SJSA1 (cell line): ENCODE measurements around the gene TENT4A. TPM values are rescaled to one million over a fixed set of nuclear protein-coding genes. Genes with fewer than 3 reads are reported as not detected.

ENCODE experiments used
- DNase-seq, 2 experiments: peaks; one replicate each; pipeline ENCODE4 v3.0.0-alpha.2; 2015 to 2020; ENCODE audit warnings: low spot score in 2 of 2, low read depth in 1 of 2
- H3K27ac ChIP-seq: fragments of 250-450 bp; sonication (Bioruptor Pico); 2 replicates; pipeline ENCODE4 v1.5.1; 2020; ENCODE audit warnings: mild to moderate bottlenecking, moderate library complexity
- H3K27me3 ChIP-seq: fragments of 250-450 bp; sonication (Bioruptor Pico); replicated peaks from 2 replicates; pipeline ENCODE4 v1.5.1; 2020; ENCODE audit warnings: mild to moderate bottlenecking, moderate library complexity
- H3K36me3 ChIP-seq: fragments of 250-450 bp; sonication (Bioruptor Pico); 2 replicates; pipeline ENCODE4 v1.5.1; 2020; ENCODE audit warnings: mild to moderate bottlenecking
- H3K4me1 ChIP-seq: fragments of 250-450 bp; sonication (Bioruptor Pico); replicated peaks from 2 replicates; pipeline ENCODE4 v1.6.1; 2021; ENCODE audit warnings: mild to moderate bottlenecking
- H3K4me3 ChIP-seq: fragments of 250-450 bp; sonication (Bioruptor Pico); 2 replicates; pipeline ENCODE4 v1.5.1; 2020; ENCODE audit warnings: mild to moderate bottlenecking
- H3K9me3 ChIP-seq: fragments of 250-450 bp; sonication (Bioruptor Pico); replicated peaks from 2 replicates; pipeline ENCODE4 v1.5.1; 2020; ENCODE audit warnings: mild to moderate bottlenecking
- total RNA-seq: library from RNA; depleted of rRNA; stranded (reverse); fragments of >200 nt; shearing (Covaris generic); gene quantifications from 2 replicates; pipeline ENCODE4 v1.2.3, GENCODE V29; 2014; rRNA removed

The TENT4A gene
- total RNA-seq, 1 experiment from 2014 or later = 17.8 TPM

GRCh38 chr5:6791031-6791430 is 77.8 kb downstream of the TENT4A start:
- Histone ChIP-seq H3K27me3 (peaks cover 9% of the 10 kb centered on the region; the same call in 1 of the 2 replicates), H3K27ac (no peak overlapping the region), H3K36me3 (no peaks in the 10 kb centered on the region), H3K4me1 (no peaks in the 10 kb centered on the region), H3K4me3 (no peak overlapping the region), H3K9me3 (no peaks in the 10 kb centered on the region)
- DNase-seq = peak in 1 of 2 experiments; percentile 36

GRCh38 chr5:6792376-6792775 is 79.1 kb downstream of the TENT4A start:
- no peaks in the 10 kb centered on the region for H3K9me3 ChIP-seq
- H3K27me3 ChIP-seq = peaks cover 9% of the 10 kb centered on the region; the same call in 1 of the 2 replicates
- no peak overlapping the region for H3K27ac ChIP-seq
- no peaks in the 10 kb centered on the region for H3K4me1 ChIP-seq
- DNase-seq = peak in 1 of 2 experiments; percentile 27
- H3K36me3 ChIP-seq = no peaks in the 10 kb centered on the region
- no peak overlapping the region for H3K4me3 ChIP-seq

GRCh38 chr5:6792911-6793471 is 79.8 kb downstream of the TENT4A start:
- Histone ChIP-seq H3K9me3 (no peaks in the 10 kb centered on the region), H3K27me3 (peaks cover 9% of the 10 kb centered on the region; the same call in 1 of the 2 replicates), H3K27ac (no peak overlapping the region), H3K4me3 (no peak overlapping the region), H3K36me3 (no peaks in the 10 kb centered on the region), H3K4me1 (no peaks in the 10 kb centered on the region)
- peak in 1 of 2 experiments; percentile 33 for DNase-seq

GRCh38 chr5:6801236-6801635 is 88.0 kb downstream of the TENT4A start:
- Histone ChIP-seq H3K4me1 (peaks cover 8% of the 10 kb centered on the region), H3K4me3 (no peak overlapping the region), H3K27ac (no peak overlapping the region), H3K36me3 (no peaks in the 10 kb centered on the region), H3K9me3 (no peaks in the 10 kb centered on the region), H3K27me3 (no peaks in the 10 kb centered on the region; the same call in 1 of the 2 replicates)
- no peak for DNase-seq

GRCh38 chr5:6803981-6804550 is 90.8 kb downstream of the TENT4A start:
- DNase-seq = peak in 1 of 2 experiments; percentile 19
- H3K27ac ChIP-seq = no peak overlapping the region
- H3K4me1 ChIP-seq = peaks cover 8% of the 10 kb centered on the region
- H3K4me3 ChIP-seq = no peak overlapping the region
- peaks cover 4% of the 10 kb centered on the region; the same call in 1 of the 2 replicates for H3K9me3 ChIP-seq
- no peaks in the 10 kb centered on the region for H3K36me3 ChIP-seq
- H3K27me3 ChIP-seq = no peaks in the 10 kb centered on the region; the same call in 1 of the 2 replicates

- peaks cover 8% of the 10 kb centered on the region for H3K4me1 ChIP-seq
- no peak overlapping the region for H3K27ac ChIP-seq
- H3K4me3 ChIP-seq = no peak overlapping the region
- H3K9me3 ChIP-seq = peaks cover 4% of the 10 kb centered on the region; the same call in 1 of the 2 replicates
- H3K36me3 ChIP-seq = no peaks in the 10 kb centered on the region
- H3K27me3 ChIP-seq = no peaks in the 10 kb centered on the region; the same call in 1 of the 2 replicates
- DNase-seq = peak in 1 of 2 experiments; percentile 28
Measured at GRCh38 chr5:6804766-6805501, 91.7 kb downstream of the TENT4A start.

GRCh38 chr5:6805841-6806240 is 92.6 kb downstream of the TENT4A start:
- Histone ChIP-seq H3K27me3 (no peaks in the 10 kb centered on the region; the same call in 1 of the 2 replicates), H3K9me3 (peaks cover 4% of the 10 kb centered on the region; the same call in 1 of the 2 replicates), H3K4me1 (peaks cover 8% of the 10 kb centered on the region), H3K4me3 (no peak overlapping the region), H3K36me3 (no peaks in the 10 kb centered on the region), H3K27ac (no peak overlapping the region)
- no peak for DNase-seq

Other genes with a start within 250 kb of the TENT4A start
- 90.2 and 112 TPM in 2 replicates for gene NSUN2, start 80.4 kb upstream of the TENT4A start, total RNA-seq
- 18.1 and 39.2 TPM in 2 replicates for gene SRD5A1, start 80.0 kb upstream of the TENT4A start, total RNA-seq